NT2/D1 (cell line): ENCODE measurements around the gene CNOT11.

Experiments used
- DNase-seq: peaks from one replicate; pipeline ENCODE4 v3.0.0-alpha.2; 2011; ENCODE audit warnings: low read depth, low spot score
- H3K27me3 ChIP-seq: 2 replicates; pipeline ENCODE4 v1.6.0; 2011; ENCODE audit warnings: mild to moderate bottlenecking; ENCODE audit not compliant: insufficient read length, insufficient read depth
- H3K36me3 ChIP-seq: 2 replicates; pipeline ENCODE4 v1.6.1; 2011; ENCODE audit warnings: mild to moderate bottlenecking, low read length, mixed read lengths; ENCODE audit not compliant: insufficient read depth, insufficient read length
- H3K4me1 ChIP-seq: 2 replicates; pipeline ENCODE4 v1.5.1; 2011; ENCODE audit not compliant: insufficient read depth, insufficient read length
- H3K4me3 ChIP-seq: 2 replicates; pipeline ENCODE4 v1.5.1; 2011; ENCODE audit warnings: low read depth; ENCODE audit not compliant: insufficient read length
- H3K9ac ChIP-seq: 2 replicates; pipeline ENCODE4 v1.6.0; 2011; ENCODE audit warnings: low read depth; ENCODE audit not compliant: insufficient read length
- H3K9me3 ChIP-seq: 2 replicates; pipeline ENCODE4 v1.5.1; 2011; ENCODE audit warnings: mild to moderate bottlenecking, low read length; ENCODE audit not compliant: insufficient read depth
- SUZ12 ChIP-seq: IDR thresholded peaks from 2 replicates; pipeline ENCODE4 v1.6.1; 2011; ENCODE audit not compliant: insufficient read length, insufficient read depth; ENCODE audit errors: extremely low read depth
- YY1 ChIP-seq: IDR thresholded peaks from 2 replicates; pipeline ENCODE4 v1.6.1; 2011; ENCODE audit not compliant: insufficient read length, insufficient read depth
- ZNF274 ChIP-seq: IDR thresholded peaks from 2 replicates; pipeline ENCODE4 v1.6.1; 2011; ENCODE audit warnings: mild to moderate bottlenecking, low read depth, low read length

CNOT11 gene

GRCh38 chr2:101305492-101306078, 52.9 kb downstream of the CNOT11 start:
- TF ChIP-seq ZNF274 (no peak), YY1 (no peak), SUZ12 (no peak)
- Histone ChIP-seq H3K4me1 (peaks cover 2% of the 10 kb centered on the region), H3K9me3 (no peaks in the 10 kb centered on the region), H3K36me3 (peaks cover 34% of the 10 kb centered on the region), H3K27me3 (peaks cover 7% of the 10 kb centered on the region), H3K9ac (no peak overlapping the region), H3K4me3 (no peak overlapping the region)
- DNase-seq = no peak

GRCh38 chr2:101306410-101306809, 53.7 kb downstream of the CNOT11 start:
- Histone ChIP-seq H3K36me3 (peaks cover 32% of the 10 kb centered on the region), H3K4me3 (no peak overlapping the region), H3K9ac (no peak overlapping the region)

GRCh38 chr2:101307503-101307902, 54.8 kb downstream of the CNOT11 start:
- H3K4me1 ChIP-seq = peaks cover 2% of the 10 kb centered on the region
- DNase-seq = no peak
- peak overlapping the region; percentile 96 for H3K9ac ChIP-seq
- H3K9me3 ChIP-seq = no peaks in the 10 kb centered on the region
- peaks cover 27% of the 10 kb centered on the region for H3K36me3 ChIP-seq
- TF ChIP-seq YY1 (no peak), ZNF274 (no peak), SUZ12 (no peak)
- peak overlapping the region; percentile 87 for H3K4me3 ChIP-seq
- peaks cover 7% of the 10 kb centered on the region for H3K27me3 ChIP-seq

More at GRCh38 chr2:101306410-101306809, 53.7 kb downstream of the CNOT11 start:
- no peak for DNase-seq
- TF ChIP-seq YY1 (no peak), ZNF274 (no peak), SUZ12 (no peak)
- H3K9me3 ChIP-seq = no peaks in the 10 kb centered on the region
- H3K27me3 ChIP-seq = peaks cover 7% of the 10 kb centered on the region
- peaks cover 2% of the 10 kb centered on the region for H3K4me1 ChIP-seq

- H3K36me3 ChIP-seq = peaks cover 22% of the 10 kb centered on the region
- DNase-seq = no peak
- peaks cover 7% of the 10 kb centered on the region for H3K27me3 ChIP-seq
- no peaks in the 10 kb centered on the region for H3K9me3 ChIP-seq
- peak overlapping the region; percentile 87 for H3K4me3 ChIP-seq
- peaks cover 2% of the 10 kb centered on the region for H3K4me1 ChIP-seq
- TF ChIP-seq YY1 = no peak
- no peak for TF ChIP-seq ZNF274
- TF ChIP-seq SUZ12 = no peak
- peak overlapping the region; percentile 96 for H3K9ac ChIP-seq
Measured at GRCh38 chr2:101307950-101308431, 55.3 kb downstream of the CNOT11 start.

GRCh38 chr2:101308432-101309210, 55.9 kb downstream of the CNOT11 start, which contains the start of gene RNF149:
RNF149 (minus strand) TSS chr2:101308701; CDS start chr2:101308588, 113 bp downstream.
- peak within 1 kb of the TSS; percentile 87 for H3K4me3 ChIP-seq
- peaks cover 7% of the 10 kb centered on the region for H3K27me3 ChIP-seq
- H3K9me3 ChIP-seq = no peaks in the 10 kb centered on the region
- TF ChIP-seq ZNF274 (no peak), SUZ12 (no peak), YY1 (no peak)
- peaks cover 20% of the 10 kb centered on the region for H3K36me3 ChIP-seq
- DNase-seq = peak; percentile 74
- peak within 1 kb of the TSS; percentile 96 for H3K9ac ChIP-seq
- peaks cover 2% of the 10 kb centered on the region for H3K4me1 ChIP-seq

GRCh38 chr2:101310090-101310833, 57.6 kb downstream of the CNOT11 start:
- TF ChIP-seq YY1 = no peak
- no peak for TF ChIP-seq SUZ12
- TF ChIP-seq ZNF274 = no peak
- H3K9ac ChIP-seq = no peak overlapping the region
- peaks cover 12% of the 10 kb centered on the region for H3K36me3 ChIP-seq
- no peak for DNase-seq
- no peak overlapping the region for H3K4me3 ChIP-seq
- H3K4me1 ChIP-seq = peaks cover 2% of the 10 kb centered on the region
- no peaks in the 10 kb centered on the region for H3K9me3 ChIP-seq
- H3K27me3 ChIP-seq = peaks cover 7% of the 10 kb centered on the region
